ENCODE results near the gene LLCFC1.
"Not testable (repeated sequence)": the region's sequence is repeated elsewhere in the genome, so short reads cannot be mapped to it uniquely, and the experiment has no call there.

GRCh38 chr7:142978402-142978801, 39.1 kb downstream of the LLCFC1 start:
- TF ChIP-seq, protein P1, sequence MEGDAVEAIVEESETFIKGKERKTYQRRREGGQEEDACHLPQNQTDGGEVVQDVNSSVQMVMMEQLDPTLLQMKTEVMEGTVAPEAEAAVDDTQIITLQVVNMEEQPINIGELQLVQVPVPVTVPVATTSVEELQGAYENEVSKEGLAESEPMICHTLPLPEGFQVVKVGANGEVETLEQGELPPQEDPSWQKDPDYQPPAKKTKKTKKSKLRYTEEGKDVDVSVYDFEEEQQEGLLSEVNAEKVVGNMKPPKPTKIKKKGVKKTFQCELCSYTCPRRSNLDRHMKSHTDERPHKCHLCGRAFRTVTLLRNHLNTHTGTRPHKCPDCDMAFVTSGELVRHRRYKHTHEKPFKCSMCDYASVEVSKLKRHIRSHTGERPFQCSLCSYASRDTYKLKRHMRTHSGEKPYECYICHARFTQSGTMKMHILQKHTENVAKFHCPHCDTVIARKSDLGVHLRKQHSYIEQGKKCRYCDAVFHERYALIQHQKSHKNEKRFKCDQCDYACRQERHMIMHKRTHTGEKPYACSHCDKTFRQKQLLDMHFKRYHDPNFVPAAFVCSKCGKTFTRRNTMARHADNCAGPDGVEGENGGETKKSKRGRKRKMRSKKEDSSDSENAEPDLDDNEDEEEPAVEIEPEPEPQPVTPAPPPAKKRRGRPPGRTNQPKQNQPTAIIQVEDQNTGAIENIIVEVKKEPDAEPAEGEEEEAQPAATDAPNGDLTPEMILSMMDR (IDR thresholded peaks at IDR 0.05 in 8 of 11, conservative IDR thresholded peaks at IDR 0.05 in 3 of 11) = not testable (repeated sequence)
- not testable (repeated sequence) for TF ChIP-seq POLR2A (IDR thresholded peaks at IDR 0.05)
